IPS-18a (cell line): ENCODE measurements around the gene MBL2.

Experiments used
- H3K27ac ChIP-seq: one replicate; pipeline ENCODE4 v1.5.1; 2013; ENCODE audit warnings: low read length
- H3K27me3 ChIP-seq: one replicate; pipeline ENCODE4 v1.6.1; 2013; ENCODE audit warnings: mild to moderate bottlenecking, low read length; ENCODE audit not compliant: control insufficient read depth, insufficient read depth
- H3K36me3 ChIP-seq: one replicate; pipeline ENCODE4 v1.6.1; 2013; ENCODE audit warnings: low read depth, low read length; ENCODE audit not compliant: control insufficient read depth
- H3K4me1 ChIP-seq: one replicate; pipeline ENCODE4 v1.6.1; 2013; ENCODE audit warnings: low read depth, low read length; ENCODE audit not compliant: control insufficient read depth
- H3K4me3 ChIP-seq: one replicate; pipeline ENCODE4 v1.5.1; 2013; ENCODE audit warnings: low read length
- H3K9ac ChIP-seq: one replicate; pipeline ENCODE4 v1.6.1; 2013; ENCODE audit warnings: mild to moderate bottlenecking, low read length, moderate library complexity
- H3K9me3 ChIP-seq: one replicate; pipeline ENCODE4 v1.6.1; 2013; ENCODE audit warnings: low read depth, low read length; ENCODE audit not compliant: control insufficient read depth

MBL2 gene

DNA sequence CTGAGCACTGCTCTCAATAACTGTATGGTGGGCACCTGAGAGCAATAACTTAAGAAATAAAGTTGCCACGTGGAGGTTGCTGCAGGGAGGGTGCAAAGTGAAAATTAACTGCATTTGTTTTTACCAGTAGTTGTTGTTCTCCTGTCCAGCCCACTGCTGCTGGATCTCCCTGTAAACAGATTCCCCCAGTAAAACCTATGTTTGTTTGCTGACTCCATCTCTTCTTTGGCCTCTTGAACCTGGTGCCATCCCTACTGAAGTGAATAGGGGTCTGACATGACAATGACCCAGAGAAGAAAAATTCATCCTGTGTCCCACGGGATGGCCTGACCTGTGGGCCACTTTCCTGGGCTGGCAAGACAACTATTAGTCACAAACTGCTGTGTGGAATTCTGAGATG lies 1.7 kb downstream of the MBL2 start:
- Histone ChIP-seq H3K36me3 (no peaks in the 10 kb centered on the region), H3K4me1 (no peaks in the 10 kb centered on the region), H3K9me3 (no peaks in the 10 kb centered on the region), H3K9ac (no peak overlapping the region), H3K4me3 (no peak overlapping the region), H3K27ac (no peak overlapping the region), H3K27me3 (no peaks in the 10 kb centered on the region)

DNA sequence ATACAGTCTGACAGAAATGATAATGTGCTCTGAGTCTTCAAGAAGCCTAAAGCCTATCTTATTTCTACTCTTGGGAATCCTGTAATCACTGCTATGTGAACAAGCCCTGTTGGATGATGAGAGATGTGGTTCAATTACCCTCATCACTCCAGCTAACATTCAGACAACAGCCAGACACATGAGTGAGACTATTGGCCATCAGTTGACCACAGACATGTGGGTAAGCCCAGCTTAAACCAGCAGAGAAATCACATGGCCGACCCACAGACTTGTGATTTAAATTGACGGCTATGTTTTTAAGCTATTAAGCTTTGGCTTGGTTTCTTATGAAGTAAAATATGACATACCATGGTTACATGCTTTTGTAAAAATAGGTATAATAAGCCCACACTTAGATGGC lies 2.6 kb downstream of the MBL2 start:
- H3K4me1 ChIP-seq, result no peaks in the 10 kb centered on the region
- H3K9ac ChIP-seq, result no peak overlapping the region
- no peaks in the 10 kb centered on the region for H3K9me3 ChIP-seq

DNA sequence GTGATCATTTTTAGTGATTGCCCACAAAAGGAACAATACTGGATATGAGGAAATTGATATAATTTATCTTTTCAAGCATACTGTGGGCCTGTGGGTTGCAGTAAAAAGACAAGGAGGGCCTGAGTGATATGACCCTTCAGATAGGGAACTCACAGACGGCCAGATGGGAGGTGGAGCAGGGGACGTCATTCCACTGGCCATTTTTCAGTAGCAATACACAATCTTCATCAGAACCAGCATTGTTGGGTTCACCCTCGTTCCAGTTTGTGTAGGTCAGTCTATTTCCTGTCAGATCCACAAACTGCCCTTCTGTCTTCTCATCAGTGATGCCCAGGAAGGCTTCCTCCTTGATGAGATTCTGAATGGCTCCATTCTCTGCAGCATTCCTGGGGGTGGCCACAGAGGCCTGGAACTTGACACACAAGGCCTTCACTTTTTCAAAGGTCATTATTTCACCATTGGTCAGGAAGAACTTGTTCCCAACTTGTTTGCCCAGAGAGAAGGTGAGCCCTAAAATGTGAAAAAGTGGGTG lies 4.5 kb downstream of the MBL2 start:
- Histone ChIP-seq H3K4me3 (no peak overlapping the region), H3K27ac (no peak overlapping the region), H3K27me3 (no peaks in the 10 kb centered on the region), H3K4me1 (no peaks in the 10 kb centered on the region), H3K9ac (no peak overlapping the region), H3K9me3 (no peaks in the 10 kb centered on the region), H3K36me3 (no peaks in the 10 kb centered on the region)

More for the DNA sequence above, 2.6 kb downstream of the MBL2 start:
- H3K4me3 ChIP-seq, result no peak overlapping the region
- no peaks in the 10 kb centered on the region for H3K27me3 ChIP-seq
- no peaks in the 10 kb centered on the region for H3K36me3 ChIP-seq
- no peak overlapping the region for H3K27ac ChIP-seq

GRCh38 chr10:52762088-52762487 lies 10.5 kb downstream of the MBL2 start:
- Histone ChIP-seq H3K9ac (no peak overlapping the region), H3K27ac (no peak overlapping the region), H3K27me3 (no peaks in the 10 kb centered on the region), H3K9me3 (no peaks in the 10 kb centered on the region), H3K36me3 (no peaks in the 10 kb centered on the region), H3K4me3 (no peak overlapping the region), H3K4me1 (no peaks in the 10 kb centered on the region)

GRCh38 chr10:52759154-52759553 lies 13.4 kb downstream of the MBL2 start:
- Histone ChIP-seq H3K36me3 (no peaks in the 10 kb centered on the region), H3K27ac (no peak overlapping the region), H3K27me3 (no peaks in the 10 kb centered on the region), H3K4me3 (no peak overlapping the region), H3K9me3 (no peaks in the 10 kb centered on the region), H3K9ac (no peak overlapping the region), H3K4me1 (no peaks in the 10 kb centered on the region)

GRCh38 chr10:52758406-52758805 lies 14.2 kb downstream of the MBL2 start:
- H3K4me1 ChIP-seq, result no peaks in the 10 kb centered on the region
- H3K9me3 ChIP-seq, result no peaks in the 10 kb centered on the region
- no peaks in the 10 kb centered on the region for H3K27me3 ChIP-seq
- H3K9ac ChIP-seq, result no peak overlapping the region
- H3K27ac ChIP-seq, result no peak overlapping the region
- no peaks in the 10 kb centered on the region for H3K36me3 ChIP-seq
- H3K4me3 ChIP-seq, result no peak overlapping the region

GRCh38 chr10:52757773-52758172 lies 14.8 kb downstream of the MBL2 start:
- H3K9me3 ChIP-seq, result no peaks in the 10 kb centered on the region
- H3K27me3 ChIP-seq, result no peaks in the 10 kb centered on the region
- H3K36me3 ChIP-seq, result no peaks in the 10 kb centered on the region
- H3K4me3 ChIP-seq, result no peak overlapping the region
- H3K27ac ChIP-seq, result no peak overlapping the region
- H3K4me1 ChIP-seq, result no peaks in the 10 kb centered on the region
- H3K9ac ChIP-seq, result no peak overlapping the region

DNA sequence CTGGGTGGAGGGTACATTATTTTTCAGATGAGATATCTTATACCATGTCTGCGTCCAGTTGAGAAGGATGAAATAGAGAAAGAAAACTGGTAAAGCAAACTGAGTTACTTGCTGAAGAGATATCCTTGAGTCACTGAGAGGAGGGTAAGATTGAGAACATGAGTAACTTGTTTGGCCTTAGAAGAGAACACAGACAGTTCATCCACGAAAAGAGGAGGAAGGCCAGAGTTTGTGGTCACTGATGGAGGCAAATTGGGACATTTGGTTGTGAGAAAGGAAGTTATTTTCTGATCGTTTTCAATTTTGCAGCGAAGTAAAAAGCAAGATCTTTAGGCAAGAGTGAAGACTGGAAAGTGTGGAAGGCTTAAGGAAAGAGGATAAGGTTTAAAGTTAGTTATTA lies 15.6 kb downstream of the MBL2 start:
- Histone ChIP-seq H3K9ac (no peak overlapping the region), H3K4me3 (no peak overlapping the region), H3K4me1 (no peaks in the 10 kb centered on the region)

GRCh38 chr10:52756295-52756694 lies 16.3 kb downstream of the MBL2 start:
- H3K36me3 ChIP-seq, result no peaks in the 10 kb centered on the region
- no peak overlapping the region for H3K4me3 ChIP-seq
- no peak overlapping the region for H3K9ac ChIP-seq
- no peaks in the 10 kb centered on the region for H3K9me3 ChIP-seq
- H3K27ac ChIP-seq, result no peak overlapping the region
- no peaks in the 10 kb centered on the region for H3K4me1 ChIP-seq
- no peaks in the 10 kb centered on the region for H3K27me3 ChIP-seq

More for the DNA sequence above, 15.6 kb downstream of the MBL2 start:
- H3K9me3 ChIP-seq, result no peaks in the 10 kb centered on the region
- no peaks in the 10 kb centered on the region for H3K27me3 ChIP-seq
- H3K36me3 ChIP-seq, result no peaks in the 10 kb centered on the region
- H3K27ac ChIP-seq, result no peak overlapping the region

- Histone ChIP-seq H3K27ac (no peak overlapping the region), H3K4me1 (no peaks in the 10 kb centered on the region), H3K27me3 (no peaks in the 10 kb centered on the region), H3K9ac (no peak overlapping the region), H3K9me3 (no peaks in the 10 kb centered on the region), H3K4me3 (no peak overlapping the region), H3K36me3 (no peaks in the 10 kb centered on the region)
These were observed 17.1 kb downstream of the MBL2 start for GRCh38 chr10:52755297-52756062.

DNA sequence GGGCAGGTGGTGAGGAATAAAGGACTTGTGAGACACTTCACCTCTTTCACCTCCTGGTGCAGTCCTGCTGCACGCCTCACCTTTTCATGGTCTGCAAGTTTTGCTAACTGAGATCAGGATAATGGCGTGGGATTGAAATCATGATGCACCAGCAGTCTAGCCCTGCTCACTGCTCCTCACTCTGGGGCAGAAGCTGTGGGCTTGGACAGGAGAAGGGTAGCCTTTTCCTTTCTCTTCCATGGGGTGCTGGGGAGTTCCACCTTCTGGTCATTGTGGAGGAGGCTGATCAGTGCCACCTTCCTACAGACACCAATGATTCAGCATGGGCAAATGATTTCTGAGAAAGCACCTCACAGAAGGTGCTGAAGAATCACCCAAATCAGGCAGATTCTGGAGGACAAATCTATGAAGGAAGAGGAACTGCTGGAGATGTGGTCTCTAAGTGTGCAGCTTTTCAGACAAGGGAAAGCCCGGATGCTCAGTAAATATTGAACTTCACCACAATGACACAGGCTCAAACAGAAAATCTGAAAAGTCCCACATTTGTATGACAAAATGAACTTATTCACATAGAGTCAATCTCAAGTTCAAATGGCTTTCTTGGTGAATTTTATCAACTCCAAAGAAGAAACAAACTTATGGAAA lies 19.7 kb downstream of the MBL2 start:
- Histone ChIP-seq H3K9ac (no peak overlapping the region), H3K27ac (no peak overlapping the region), H3K4me1 (no peaks in the 10 kb centered on the region), H3K4me3 (no peak overlapping the region), H3K9me3 (no peaks in the 10 kb centered on the region), H3K27me3 (no peaks in the 10 kb centered on the region), H3K36me3 (no peaks in the 10 kb centered on the region)

GRCh38 chr10:52752261-52752660 lies 20.3 kb downstream of the MBL2 start:
- no peaks in the 10 kb centered on the region for H3K9me3 ChIP-seq
- no peaks in the 10 kb centered on the region for H3K4me1 ChIP-seq
- no peaks in the 10 kb centered on the region for H3K36me3 ChIP-seq
- H3K9ac ChIP-seq, result no peak overlapping the region
- no peak overlapping the region for H3K27ac ChIP-seq
- no peaks in the 10 kb centered on the region for H3K27me3 ChIP-seq
- no peak overlapping the region for H3K4me3 ChIP-seq
